Ishikawa (cell line): Measurements from ENCODE around the gene SLC39A5.

Source experiments
- CEBPB ChIP-seq: IDR thresholded peaks from 2 replicates; pipeline ENCODE4 v1.6.1; 2012
- CREB1 ChIP-seq: IDR thresholded peaks from 2 replicates; pipeline ENCODE4 v1.6.1; 2012; ENCODE audit warnings: low read depth
- EGR1 ChIP-seq: IDR thresholded peaks from 2 replicates; pipeline ENCODE4 v1.6.1; 2012
- EP300 ChIP-seq: IDR thresholded peaks from 2 replicates; pipeline ENCODE4 v1.6.1; 2012; ENCODE audit warnings: borderline replicate concordance
- FOXM1 ChIP-seq: IDR thresholded peaks from 2 replicates; pipeline ENCODE4 v1.6.1; 2012; ENCODE audit warnings: low read depth, borderline replicate concordance
- NFIC ChIP-seq: IDR thresholded peaks from 2 replicates; pipeline ENCODE4 v1.6.1; 2012
- RAD21 ChIP-seq: IDR thresholded peaks from 2 replicates; pipeline ENCODE4 v1.6.1; 2012; ENCODE audit warnings: low read depth
- REST ChIP-seq: IDR thresholded peaks from 2 replicates; pipeline ENCODE4 v1.6.1; 2012; ENCODE audit warnings: low read depth, mild to moderate bottlenecking
- TAF1 ChIP-seq: IDR thresholded peaks from 2 replicates; pipeline ENCODE4 v1.6.1; 2012; ENCODE audit warnings: low read depth, mild to moderate bottlenecking
- TCF12 ChIP-seq: IDR thresholded peaks from 2 replicates; pipeline ENCODE4 v1.6.1; 2012; ENCODE audit warnings: low read depth
- TEAD4 ChIP-seq: IDR thresholded peaks from 2 replicates; pipeline ENCODE4 v1.6.1; 2012
- USF1 ChIP-seq: IDR thresholded peaks from 2 replicates; pipeline ENCODE4 v1.6.1; 2012
- YY1 ChIP-seq: IDR thresholded peaks from 2 replicates; pipeline ENCODE4 v1.6.1; 2012; ENCODE audit warnings: low read depth
- ZBTB7A ChIP-seq: IDR thresholded peaks from 2 replicates; pipeline ENCODE4 v1.6.1; 2012; ENCODE audit warnings: low read depth
- TF ChIP-seq, protein P1 (sequence below): IDR thresholded peaks from 2 replicates; pipeline ENCODE4 v1.6.1; 2012

The SLC39A5 gene

GRCh38 chr12:56258820-56259183 lies 29.0 kb downstream of the SLC39A5 start:
- no peak for TF ChIP-seq EGR1
- no peak for TF ChIP-seq YY1
- TF ChIP-seq FOXM1, result no peak
- no peak for TF ChIP-seq TAF1
- no peak for TF ChIP-seq ZBTB7A
- no peak for TF ChIP-seq EP300
- no peak for TF ChIP-seq TCF12
- no peak for TF ChIP-seq RAD21
- TF ChIP-seq, protein P1, sequence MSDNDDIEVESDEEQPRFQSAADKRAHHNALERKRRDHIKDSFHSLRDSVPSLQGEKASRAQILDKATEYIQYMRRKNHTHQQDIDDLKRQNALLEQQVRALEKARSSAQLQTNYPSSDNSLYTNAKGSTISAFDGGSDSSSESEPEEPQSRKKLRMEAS, result no peak
- no peak for TF ChIP-seq TEAD4
- no peak for TF ChIP-seq REST
- TF ChIP-seq NFIC, result no peak
- no peak for TF ChIP-seq CEBPB
- TF ChIP-seq USF1, result no peak
- TF ChIP-seq CREB1, result no peak

DNA sequence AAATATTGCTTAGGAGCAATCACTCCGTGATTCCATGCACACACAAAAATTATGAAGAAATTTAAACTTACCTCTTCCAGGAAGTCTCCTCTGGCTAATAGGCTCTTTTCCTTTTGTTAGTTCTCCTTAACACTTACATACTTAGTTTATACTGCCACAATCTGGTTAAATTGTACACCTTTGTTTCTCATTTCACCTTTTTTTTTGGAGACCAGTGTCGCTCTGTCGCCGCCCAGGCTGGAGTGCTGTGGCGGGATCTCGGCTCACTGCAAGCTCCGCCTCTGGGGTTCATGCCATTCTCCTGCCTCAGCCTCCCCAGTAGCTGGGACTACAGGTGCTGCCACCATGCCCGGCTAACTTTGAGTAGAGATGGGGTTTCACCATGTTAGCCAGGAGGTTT lies 30.5 kb downstream of the SLC39A5 start:
- TF ChIP-seq NFIC, result no peak
- TF ChIP-seq REST, result no peak
- no peak for TF ChIP-seq TCF12
- TF ChIP-seq, protein P1, result no peak
- TF ChIP-seq CEBPB, result no peak
- no peak for TF ChIP-seq USF1
- TF ChIP-seq YY1, result no peak
- TF ChIP-seq FOXM1, result no peak
- TF ChIP-seq TAF1, result no peak
- no peak for TF ChIP-seq ZBTB7A
- no peak for TF ChIP-seq EGR1
- no peak for TF ChIP-seq CREB1
- TF ChIP-seq EP300, result no peak
- TF ChIP-seq RAD21, result no peak

GRCh38 chr12:56260921-56261320 lies 31.1 kb downstream of the SLC39A5 start:
- TF ChIP-seq TAF1 (no peak), EP300 (no peak), USF1 (no peak), TEAD4 (no peak), TCF12 (no peak), CREB1 (no peak), YY1 (no peak), EGR1 (no peak), NFIC (no peak), ZBTB7A (no peak), REST (no peak), FOXM1 (no peak), CEBPB (no peak)
- TF ChIP-seq, protein P1, result no peak

DNA sequence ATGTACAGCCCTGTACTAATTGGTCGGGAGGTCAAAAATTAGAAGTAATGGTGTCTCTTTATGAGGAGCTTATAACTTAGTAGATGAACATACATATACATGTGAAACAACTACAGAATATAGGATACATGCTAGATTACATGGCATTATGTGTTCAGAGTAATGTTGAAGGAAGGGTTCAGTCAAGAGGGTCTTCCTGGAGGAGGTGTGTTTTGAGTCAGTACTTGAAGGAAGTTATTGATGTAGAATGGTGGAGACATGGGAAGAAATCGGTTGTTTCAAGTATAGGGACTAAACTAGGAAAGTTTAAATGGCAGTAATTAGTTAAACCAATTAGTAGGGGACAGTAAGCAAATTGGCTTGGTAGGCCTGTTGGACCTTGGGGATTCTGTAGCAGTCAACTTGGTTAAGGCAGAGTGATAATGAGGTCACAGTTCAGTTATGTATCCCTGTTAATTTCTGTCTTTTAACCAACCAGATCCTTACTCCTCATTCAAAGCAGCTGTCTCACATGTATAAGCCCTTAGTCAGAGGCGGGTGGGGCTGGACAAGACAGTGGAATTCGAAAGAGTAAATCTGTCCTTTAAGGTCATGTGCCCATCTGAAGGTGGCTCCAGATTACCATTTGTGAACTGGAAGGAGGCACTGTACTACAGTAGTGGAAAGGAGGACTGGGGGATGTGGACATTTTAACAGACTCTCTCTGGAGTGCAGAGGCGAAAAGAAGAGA lies 31.8 kb downstream of the SLC39A5 start:
- TF ChIP-seq TEAD4, result peak; percentile 54; the same call in 1 of the 2 replicates
- TF ChIP-seq, protein P1, result peak; percentile 23; the same call in 1 of the 2 replicates
- TF ChIP-seq USF1, result peak; percentile 74
- TF ChIP-seq TCF12, result no peak
